Measurements from ENCODE around the gene UBN2.

The UBN2 gene

GRCh38 chr7:139300390-139300789, 69.4 kb downstream of the UBN2 start (continued):
- TF ChIP-seq, protein P1, sequence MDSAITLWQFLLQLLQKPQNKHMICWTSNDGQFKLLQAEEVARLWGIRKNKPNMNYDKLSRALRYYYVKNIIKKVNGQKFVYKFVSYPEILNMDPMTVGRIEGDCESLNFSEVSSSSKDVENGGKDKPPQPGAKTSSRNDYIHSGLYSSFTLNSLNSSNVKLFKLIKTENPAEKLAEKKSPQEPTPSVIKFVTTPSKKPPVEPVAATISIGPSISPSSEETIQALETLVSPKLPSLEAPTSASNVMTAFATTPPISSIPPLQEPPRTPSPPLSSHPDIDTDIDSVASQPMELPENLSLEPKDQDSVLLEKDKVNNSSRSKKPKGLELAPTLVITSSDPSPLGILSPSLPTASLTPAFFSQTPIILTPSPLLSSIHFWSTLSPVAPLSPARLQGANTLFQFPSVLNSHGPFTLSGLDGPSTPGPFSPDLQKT (IDR thresholded peaks at IDR 0.05; ENCODE audit: borderline replicate concordance, low read depth, low read length), result no peak
- TF ChIP-seq ZNF138 (tag by site-specific recombination; IDR thresholded peaks at IDR 0.05; ENCODE audit: borderline replicate concordance), result no peak
- no peak for TF ChIP-seq ZNF423 (tag by site-specific recombination; IDR thresholded peaks at IDR 0.05)
- TF ChIP-seq ZNF394 (tag by site-specific recombination; IDR thresholded peaks at IDR 0.05; ENCODE audit: borderline replicate concordance), result no peak
- TF ChIP-seq ZNF777 (tag by site-specific recombination; IDR thresholded peaks at IDR 0.05; ENCODE audit: borderline replicate concordance), result no peak
- no peak for TF ChIP-seq ZNF830 (tag by site-specific recombination; IDR thresholded peaks at IDR 0.05; ENCODE audit: low read depth)
- TF ChIP-seq FEZF1 (tag by site-specific recombination; IDR thresholded peaks at IDR 0.05), result no peak
- TF ChIP-seq, protein P2, sequence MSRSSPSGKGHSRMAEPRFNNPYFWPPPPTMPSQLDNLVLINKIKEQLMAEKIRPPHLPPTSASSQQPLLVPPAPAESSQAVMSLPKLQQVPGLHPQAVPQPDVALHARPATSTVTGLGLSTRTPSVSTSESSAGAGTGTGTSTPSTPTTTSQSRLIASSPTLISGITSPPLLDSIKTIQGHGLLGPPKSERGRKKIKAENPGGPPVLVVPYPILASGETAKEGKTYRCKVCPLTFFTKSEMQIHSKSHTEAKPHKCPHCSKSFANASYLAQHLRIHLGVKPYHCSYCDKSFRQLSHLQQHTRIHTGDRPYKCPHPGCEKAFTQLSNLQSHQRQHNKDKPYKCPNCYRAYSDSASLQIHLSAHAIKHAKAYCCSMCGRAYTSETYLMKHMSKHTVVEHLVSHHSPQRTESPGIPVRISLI (tag by site-specific recombination; IDR thresholded peaks at IDR 0.05), result no peak

GRCh38 chr7:139304517-139304916, 73.5 kb downstream of the UBN2 start:
- Histone ChIP-seq H3K36me3 (ENCODE audit: control insufficient read depth in 2 of 2, insufficient read depth in 1 of 2, low read length in 2 of 2) (peaks cover 0 to 5% of the 10 kb centered on the region in 2 experiments; a peak in 1 of 3 replicates), H3K4me3 (ENCODE audit: low read depth, low read length) (no peak overlapping the region), H3K9me3 (ENCODE audit: control insufficient read depth, insufficient read depth, low read depth, low read length) (no peaks in the 10 kb centered on the region), H3K4me1 (ENCODE audit: control insufficient read depth, insufficient read depth, low read length) (no peaks in the 10 kb centered on the region), H3K27ac (ENCODE audit: extremely low read depth, low read depth, low read length) (no peak overlapping the region)
- ChIA-PET CTCF (no interaction called here), POLR2A (no interaction called here)
- no peak for TF ChIP-seq ZNF558 (tag by site-specific recombination; IDR thresholded peaks at IDR 0.05)
- no peak for TF ChIP-seq RBAK (tag by site-specific recombination; IDR thresholded peaks at IDR 0.05)
- TF ChIP-seq ZFP37 (tag by site-specific recombination; IDR thresholded peaks at IDR 0.05), result no peak
- no peak for TF ChIP-seq ZNF324 (tag by site-specific recombination; IDR thresholded peaks at IDR 0.05)
- no peak for TF ChIP-seq ZNF16 (tag by site-specific recombination; IDR thresholded peaks at IDR 0.05; ENCODE audit: low read depth)
- TF ChIP-seq ZNF138 (tag by site-specific recombination; IDR thresholded peaks at IDR 0.05; ENCODE audit: borderline replicate concordance), result no peak
- TF ChIP-seq ZSCAN4 (tag by site-specific recombination; IDR thresholded peaks at IDR 0.05), result no peak

GRCh38 chr7:139317939-139318505, 87.0 kb downstream of the UBN2 start:
- no peak overlapping the region for H3K27ac ChIP-seq (ENCODE audit: extremely low read depth, low read depth, low read length)
- POLR2A ChIA-PET, result interaction anchor here (0.6 kb wide), 1 partner anchor 583 kb away, joined by 3 read pairs; no protein-coding TSS in a partner anchor
- H3K9me3 ChIP-seq (ENCODE audit: control insufficient read depth, insufficient read depth, low read depth, low read length), result no peaks in the 10 kb centered on the region
- H3K36me3 ChIP-seq (ENCODE audit: control insufficient read depth in 2 of 2, insufficient read depth in 1 of 2, low read length in 2 of 2), result no peaks in the 10 kb centered on the region
- CTCF ChIA-PET, result no interaction called here
- H3K4me3 ChIP-seq (ENCODE audit: low read depth, low read length), result no peak overlapping the region
- no peaks in the 10 kb centered on the region for H3K4me1 ChIP-seq (ENCODE audit: control insufficient read depth, insufficient read depth, low read length)
- TF ChIP-seq ZNF157 (tag by site-specific recombination; IDR thresholded peaks at IDR 0.05), result no peak
- TF ChIP-seq, protein P3, sequence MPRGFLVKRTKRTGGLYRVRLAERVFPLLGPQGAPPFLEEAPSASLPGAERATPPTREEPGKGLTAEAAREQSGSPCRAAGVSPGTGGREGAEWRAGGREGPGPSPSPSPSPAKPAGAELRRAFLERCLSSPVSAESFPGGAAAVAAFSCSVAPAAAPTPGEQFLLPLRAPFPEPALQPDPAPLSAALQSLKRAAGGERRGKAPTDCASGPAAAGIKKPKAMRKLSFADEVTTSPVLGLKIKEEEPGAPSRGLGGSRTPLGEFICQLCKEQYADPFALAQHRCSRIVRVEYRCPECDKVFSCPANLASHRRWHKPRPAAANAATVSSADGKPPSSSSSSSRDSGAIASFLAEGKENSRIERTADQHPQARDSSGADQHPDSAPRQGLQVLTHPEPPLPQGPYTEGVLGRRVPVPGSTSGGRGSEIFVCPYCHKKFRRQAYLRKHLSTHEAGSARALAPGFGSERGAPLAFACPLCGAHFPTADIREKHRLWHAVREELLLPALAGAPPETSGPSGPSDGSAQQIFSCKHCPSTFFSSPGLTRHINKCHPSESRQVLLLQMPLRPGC (tag by site-specific recombination; IDR thresholded peaks at IDR 0.05), result no peak
- no peak for TF ChIP-seq ZNF23 (tag by site-specific recombination; IDR thresholded peaks at IDR 0.05; ENCODE audit: borderline replicate concordance)
- TF ChIP-seq ZFP37 (tag by site-specific recombination; IDR thresholded peaks at IDR 0.05), result no peak
- no peak for TF ChIP-seq YY2 (tag by site-specific recombination; IDR thresholded peaks at IDR 0.05)
- TF ChIP-seq ZNF791 (tag by site-specific recombination; IDR thresholded peaks at IDR 0.05), result no peak
- no peak for TF ChIP-seq SP3 (tag by site-specific recombination; IDR thresholded peaks at IDR 0.05)
- no peak for TF ChIP-seq ZNF48 (tag by site-specific recombination; IDR thresholded peaks at IDR 0.05)
- no peak for TF ChIP-seq ZNF513 (tag by site-specific recombination; IDR thresholded peaks at IDR 0.05)
- no peak for TF ChIP-seq ZIC2 (tag by site-specific recombination; IDR thresholded peaks at IDR 0.05)
- no peak for TF ChIP-seq FEZF1 (tag by site-specific recombination; IDR thresholded peaks at IDR 0.05)
- no peak for TF ChIP-seq ZNF596 (tag by site-specific recombination; IDR thresholded peaks at IDR 0.05)
- no peak for TF ChIP-seq ZBTB17 (tag by site-specific recombination; IDR thresholded peaks at IDR 0.05)
- no peak for TF ChIP-seq KLF17 (tag by site-specific recombination; IDR thresholded peaks at IDR 0.05)
